Activated T-helper 1 cell treated with anti-CD3 and anti-CD28 coated beads, Interleukin-2, amount 50 U/mL, for 16 hours (primary cell): ENCODE measurements around the gene ZNF232.
"Not testable (repeated sequence)": the region's sequence is repeated elsewhere in the genome, so short reads cannot be mapped to it uniquely, and the experiment has no call there.

Source experiments
- DNase-seq, 2 donors: peaks; one replicate each; pipeline ENCODE4 v3.0.0-alpha.2; 2020; ENCODE audit warnings: low read depth in 1 of 2, low spot score in 1 of 2

Gene ZNF232

DNA sequence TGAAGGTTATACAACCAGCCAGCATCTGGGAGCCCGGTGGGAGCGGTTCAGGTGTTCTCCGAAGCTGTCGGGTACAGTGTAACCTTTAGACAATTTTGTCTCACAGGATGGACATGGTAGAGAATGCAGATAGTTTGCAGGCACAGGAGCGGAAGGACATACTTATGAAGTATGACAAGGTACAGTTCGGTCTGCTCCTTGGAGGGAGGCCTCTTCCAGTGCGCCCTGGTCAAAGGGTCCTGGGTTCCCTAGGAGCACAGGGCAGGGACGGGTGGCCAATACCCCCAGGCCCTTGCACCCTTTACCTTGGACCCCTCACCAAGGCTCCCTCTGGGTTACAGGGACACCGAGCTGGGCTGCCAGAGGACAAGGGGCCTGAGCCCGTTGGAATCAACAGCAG is 18.6 kb upstream of the ZNF232 start:
- not testable (repeated sequence) for DNase-seq

DNA sequence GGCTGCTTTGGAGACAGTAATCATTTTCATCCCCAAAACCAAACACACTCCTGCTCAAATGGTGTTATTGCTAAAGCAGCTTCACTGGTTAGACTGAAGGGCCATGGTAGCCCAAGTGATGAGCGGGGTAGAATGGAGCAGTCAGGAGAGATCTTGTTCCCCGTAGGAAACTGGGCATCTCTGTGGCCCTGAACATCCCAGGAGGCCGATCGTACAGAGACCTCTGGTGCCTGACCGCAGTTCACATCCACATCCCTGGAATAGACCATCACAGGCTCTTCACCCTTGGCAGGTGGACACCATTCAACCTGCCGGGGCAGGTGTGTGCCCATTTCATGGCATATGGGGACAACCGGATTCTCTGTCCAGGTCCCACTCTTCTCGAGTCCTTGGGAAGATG is 18.1 kb upstream of the ZNF232 start:
- not testable (repeated sequence) for DNase-seq

DNA sequence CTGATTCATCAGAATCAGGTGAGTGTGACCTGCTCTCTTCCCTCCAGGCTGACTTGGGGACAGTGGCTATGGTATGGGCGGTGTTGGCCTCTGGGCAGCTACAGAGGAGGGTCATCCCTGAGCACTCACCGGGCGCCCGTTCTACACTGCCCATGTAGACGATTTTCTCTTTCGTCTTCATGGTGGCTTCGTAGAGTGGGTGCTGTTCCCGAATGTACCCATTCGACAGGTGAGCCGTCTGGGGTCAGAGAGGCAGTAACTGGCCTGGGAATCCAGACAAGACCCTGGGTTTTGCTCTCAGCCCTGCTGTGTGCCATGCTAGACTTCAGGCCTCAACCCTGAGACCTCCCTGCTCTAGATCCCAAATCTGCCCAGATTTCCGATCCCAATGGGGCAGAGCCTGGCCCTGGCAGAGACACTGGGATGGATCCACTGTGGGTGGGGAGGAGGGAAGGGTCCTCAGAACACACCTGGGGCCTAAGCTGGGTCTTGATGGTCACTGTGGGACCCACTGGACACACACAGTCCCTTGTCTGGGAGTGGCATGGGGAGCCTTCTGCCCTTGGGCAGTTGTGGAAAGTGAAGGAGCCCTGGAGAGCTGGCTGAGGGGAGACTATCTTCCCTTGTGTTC is 17.3 kb upstream of the ZNF232 start:
- no peak for DNase-seq

DNA sequence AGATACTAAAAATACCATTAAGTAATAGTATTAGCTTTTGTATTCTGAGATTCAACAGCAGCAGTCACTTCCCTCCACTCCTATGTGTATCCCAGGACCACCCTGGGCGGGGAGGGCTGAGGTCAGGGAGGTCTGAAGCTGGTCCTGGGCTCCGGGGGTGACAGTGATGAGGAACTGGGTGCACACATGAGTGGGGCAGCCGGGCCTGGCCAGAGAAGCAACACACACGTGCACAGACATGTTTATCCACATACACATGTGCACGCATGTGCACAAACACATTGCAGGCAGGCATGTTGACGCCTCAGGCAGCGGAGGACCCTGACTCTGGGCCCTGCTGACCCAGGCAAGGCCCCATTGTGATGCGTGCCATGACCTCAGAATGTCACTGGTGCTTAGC is 16.7 kb upstream of the ZNF232 start:
- DNase-seq, result not testable (repeated sequence)

DNA sequence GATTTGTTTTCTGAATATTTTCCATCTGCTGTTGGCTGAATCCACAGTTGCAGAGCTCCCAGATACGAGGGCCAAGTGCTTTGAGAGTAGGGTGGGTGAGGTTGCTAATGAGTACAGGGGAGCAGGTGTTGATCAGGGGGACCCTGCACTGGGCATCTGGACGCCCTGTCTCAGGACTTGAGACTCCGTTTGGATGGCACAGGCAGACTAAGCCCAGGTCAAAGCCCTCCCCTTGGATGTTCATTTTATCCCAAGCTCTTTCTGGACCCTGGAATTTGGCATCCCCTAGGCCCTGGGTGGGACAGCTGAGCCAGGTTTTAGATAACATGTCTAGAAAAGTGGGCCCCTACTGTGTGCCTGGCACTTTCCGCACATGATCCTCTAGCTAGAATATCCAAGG is 16.2 kb upstream of the ZNF232 start:
- DNase-seq, result no peak

DNA sequence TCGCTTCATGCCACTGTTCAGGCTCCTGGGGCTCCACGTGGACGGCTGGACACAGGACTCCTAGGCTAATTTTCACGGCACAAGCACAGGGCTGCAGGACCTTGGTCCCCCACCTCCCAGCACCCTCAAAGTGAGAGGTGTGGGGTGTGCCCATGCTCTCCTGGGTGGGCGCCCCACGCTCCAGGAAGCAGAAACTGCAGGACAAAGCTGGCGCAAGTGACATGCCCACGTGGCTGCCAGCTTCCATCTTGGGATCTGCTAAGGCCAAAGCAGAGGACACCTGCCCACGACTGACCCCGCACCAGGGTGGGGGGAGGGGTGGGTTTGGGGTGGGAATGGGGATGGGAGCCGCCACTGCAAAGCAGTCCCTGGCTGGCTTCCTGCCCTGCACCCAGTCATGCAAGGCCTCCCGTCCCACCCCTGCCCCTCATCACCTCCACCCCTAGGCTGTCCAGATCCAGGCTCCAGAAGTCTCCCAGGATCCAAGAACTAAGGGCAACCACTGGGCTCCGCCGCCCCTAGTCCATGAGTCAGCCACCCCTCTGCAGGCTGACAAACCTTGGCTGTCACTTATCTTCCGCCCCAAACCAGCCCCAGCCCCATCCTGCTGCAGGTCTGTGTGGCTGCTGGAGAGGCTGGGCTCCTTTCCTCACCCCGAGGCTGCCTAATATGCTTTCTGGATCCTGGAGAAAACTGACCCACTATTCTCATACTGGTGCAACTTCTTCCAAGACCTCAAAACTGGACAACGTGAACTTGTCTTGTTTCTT is 15.2 kb upstream of the ZNF232 start:
- DNase-seq, result no peak

DNA sequence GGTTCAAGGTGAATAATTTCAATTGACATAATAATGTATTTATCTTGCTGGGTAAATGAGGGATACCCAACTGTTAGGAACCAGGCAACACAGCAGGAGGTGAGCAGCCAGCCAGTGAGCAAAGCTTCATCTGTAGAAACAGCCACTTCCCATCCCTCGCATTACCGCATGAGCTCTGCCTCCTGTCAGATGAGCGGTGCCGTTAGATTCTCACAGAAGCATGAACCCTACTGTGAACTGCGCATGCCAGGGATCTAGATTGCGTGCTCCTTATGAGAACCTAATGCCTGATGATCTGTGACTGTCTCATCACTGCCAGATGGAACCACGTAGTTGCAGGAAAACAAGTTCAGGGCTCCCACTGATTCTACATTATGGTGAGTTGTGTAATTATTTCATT is 13.2 kb upstream of the ZNF232 start:
- not testable (repeated sequence) for DNase-seq

DNA sequence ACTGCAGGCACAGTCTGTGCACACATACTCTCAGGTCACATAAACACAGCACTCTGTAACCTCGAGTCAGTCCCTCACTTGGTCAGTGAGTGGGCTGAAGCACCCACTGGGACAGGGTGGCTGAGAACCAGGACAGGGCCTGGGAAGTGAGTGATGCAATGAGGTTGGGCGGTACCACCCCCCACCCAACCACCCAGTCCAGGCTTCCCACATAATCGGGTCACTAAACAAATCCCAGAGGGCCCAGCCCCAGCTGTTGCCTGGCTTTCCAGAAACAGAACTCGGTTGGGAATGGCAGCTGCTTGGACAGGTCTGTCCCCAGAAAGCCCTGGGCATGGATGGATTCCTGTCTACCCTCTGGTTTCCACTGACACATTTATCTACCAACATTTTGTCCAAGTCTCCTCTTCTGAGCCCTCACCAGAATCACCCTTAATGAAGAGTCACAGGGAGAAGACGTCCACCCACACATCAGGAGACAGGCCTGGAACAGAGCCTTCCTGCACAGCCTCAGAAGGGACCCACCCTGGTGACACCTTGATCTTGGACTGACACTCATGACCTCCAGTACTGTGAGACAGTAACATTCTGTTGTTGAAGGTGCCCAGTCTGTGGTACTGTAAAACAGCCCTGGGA is 12.6 kb upstream of the ZNF232 start:
- DNase-seq, result not testable (repeated sequence)

DNA sequence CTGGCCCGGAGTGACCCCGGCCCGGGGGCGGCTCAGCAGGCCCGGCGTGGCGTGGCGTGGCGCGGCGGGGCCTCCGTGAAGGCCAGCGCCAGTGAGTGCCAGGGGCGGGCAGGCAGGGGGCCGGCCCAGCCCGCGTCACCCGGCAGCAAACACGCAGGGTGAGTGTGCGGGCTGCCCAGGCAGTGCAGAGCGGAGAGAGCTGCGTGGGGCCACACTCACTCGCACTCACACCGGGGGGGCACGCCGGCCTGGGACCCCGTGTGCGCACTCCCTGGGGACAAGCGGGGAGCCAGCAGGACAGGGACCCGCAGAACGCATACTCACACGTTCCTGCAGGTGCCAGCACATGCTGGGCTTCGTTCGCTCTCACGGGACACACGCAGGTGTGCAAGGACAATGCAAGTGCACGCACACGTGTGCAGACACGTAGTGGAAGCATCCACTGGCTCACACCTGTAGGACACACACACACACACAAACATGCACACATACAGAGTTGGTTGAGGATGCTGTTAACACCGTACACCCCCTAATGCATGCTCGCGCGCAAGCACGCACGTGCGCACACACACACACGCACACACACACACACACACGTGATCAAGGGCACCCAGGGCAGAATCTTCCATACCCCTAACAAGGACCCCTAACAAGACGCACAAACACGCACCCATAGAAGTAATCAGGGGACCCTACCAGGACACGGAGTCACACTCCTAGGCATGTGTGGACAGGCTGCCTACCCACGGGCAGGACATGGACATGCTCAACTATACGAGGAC is 11.9 kb upstream of the ZNF232 start:
- no peak for DNase-seq

DNA sequence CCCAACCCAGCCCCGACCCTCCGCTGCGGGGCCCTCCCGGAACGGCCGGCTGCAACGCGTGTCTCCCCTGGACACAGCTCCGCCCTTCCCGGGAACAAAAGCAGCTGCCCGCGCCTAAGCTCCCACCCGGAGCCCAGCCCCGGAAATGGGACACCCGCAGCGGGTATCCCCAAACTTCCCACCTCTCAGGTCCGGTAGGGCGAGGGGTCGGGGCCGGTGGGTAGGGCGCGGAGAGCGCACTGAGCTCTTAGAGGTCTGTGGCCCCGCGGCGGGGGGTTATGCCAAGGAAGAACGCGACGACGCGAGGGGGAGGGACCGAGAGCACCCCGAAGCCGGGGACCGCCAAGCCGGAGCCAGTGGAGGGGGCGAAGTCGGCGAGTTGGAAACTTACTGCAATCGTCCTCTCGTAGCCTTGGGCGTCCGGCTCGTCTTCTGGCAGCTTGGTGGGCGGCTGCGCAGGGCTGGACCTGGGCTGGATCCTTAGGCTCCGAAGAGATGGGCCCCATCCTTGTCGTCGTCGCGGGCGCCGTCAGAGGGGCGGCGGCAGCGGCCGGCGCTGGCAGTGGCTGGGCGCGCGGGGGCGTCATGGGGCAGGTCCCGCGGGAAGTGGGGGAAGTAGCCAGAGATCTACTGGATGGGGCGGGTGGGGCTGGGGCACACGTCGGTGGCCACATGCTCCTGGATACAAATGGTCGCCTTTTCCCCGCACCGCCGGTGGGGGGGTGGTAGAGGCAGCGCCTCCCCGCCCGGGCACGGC is 11.1 kb upstream of the ZNF232 start:
- DNase-seq, result no peak

DNA sequence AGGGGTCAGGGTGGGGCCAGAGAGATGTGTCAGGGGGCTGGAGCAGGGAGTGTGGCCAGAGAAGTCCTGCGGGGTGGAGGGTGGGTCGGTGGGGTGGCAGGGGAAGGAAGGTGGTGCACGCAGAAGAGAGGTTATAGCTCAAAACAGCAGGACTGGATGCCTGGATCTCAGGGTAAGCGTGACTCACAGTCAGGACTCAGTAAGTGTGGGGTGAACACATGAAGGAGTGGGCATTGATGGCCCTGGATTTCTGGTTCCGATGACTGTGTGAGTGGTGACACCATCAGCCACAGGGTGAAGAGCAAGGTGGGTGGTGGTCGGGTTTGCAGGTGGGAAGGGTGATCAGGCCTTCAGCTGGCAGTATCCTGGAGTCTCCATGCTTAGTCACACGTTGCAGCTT is 10.4 kb upstream of the ZNF232 start:
- not testable (repeated sequence) for DNase-seq

DNA sequence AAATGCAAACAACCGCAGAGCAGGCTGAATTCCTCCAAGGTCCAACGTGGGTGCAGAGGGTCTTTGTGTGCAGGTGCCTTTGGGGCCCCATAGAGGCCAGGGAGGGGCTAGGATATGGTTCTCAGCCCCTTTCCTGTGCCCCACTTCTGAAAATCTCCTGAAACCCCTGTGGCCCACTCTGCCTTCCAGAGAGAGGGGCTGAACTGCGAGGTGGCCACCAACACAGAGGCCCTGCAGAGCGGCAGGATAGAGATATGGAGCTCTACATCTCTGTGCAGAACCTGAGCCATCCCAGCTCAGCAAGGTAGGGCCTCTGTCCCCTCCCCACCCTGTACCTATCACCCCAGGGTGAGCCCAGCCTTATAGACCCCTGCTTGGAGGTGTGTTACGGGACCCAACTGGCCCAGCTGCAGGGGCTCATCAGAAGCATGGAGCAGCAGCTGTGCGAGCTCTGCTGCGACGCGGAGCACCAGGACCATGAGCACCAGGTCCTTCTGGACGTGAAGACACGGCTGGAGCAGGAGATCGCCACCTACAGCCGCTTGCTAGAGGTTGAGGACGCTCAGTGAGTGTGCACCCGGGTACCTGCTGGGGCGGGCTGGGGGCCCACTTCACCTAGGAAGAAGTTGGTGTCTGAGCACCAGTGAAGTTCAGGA is 9.6 kb upstream of the ZNF232 start:
- no peak for DNase-seq

DNA sequence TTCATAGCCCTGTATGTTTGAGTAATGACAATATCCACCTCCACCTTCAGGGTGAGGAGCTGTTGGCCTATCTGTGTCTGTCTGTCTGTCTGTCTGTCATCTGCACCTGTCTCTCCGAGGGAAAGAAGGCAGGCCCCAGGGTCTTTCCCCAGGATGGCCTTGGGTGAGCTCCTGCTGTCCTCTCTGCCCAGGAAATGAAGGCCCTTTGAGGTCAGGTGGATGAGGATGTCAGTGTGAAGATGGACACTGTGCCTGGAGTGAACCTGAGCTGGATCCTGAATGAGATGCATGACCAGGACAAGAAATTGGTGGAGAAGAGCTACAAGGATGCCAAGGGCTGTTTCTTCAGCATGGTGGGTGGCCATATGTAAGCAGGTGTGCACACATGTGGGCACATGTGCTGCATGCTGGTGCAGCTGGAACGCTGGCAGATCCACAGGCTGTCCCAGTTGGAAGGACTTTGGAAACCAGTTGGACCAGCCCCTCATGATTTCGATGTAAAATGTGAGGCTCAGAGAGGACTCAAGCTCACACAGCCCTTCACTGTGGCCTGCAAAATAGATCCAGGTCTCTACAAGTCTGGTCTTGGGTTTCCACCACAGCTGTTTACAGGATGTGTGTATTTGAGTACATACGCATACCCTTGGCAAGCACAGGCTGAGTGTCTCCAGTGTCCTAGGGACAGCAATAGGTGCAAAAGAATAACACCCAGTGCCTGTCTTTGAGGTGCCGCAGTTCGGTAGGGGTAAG is 8.9 kb upstream of the ZNF232 start:
- DNase-seq, result not testable (repeated sequence)

DNA sequence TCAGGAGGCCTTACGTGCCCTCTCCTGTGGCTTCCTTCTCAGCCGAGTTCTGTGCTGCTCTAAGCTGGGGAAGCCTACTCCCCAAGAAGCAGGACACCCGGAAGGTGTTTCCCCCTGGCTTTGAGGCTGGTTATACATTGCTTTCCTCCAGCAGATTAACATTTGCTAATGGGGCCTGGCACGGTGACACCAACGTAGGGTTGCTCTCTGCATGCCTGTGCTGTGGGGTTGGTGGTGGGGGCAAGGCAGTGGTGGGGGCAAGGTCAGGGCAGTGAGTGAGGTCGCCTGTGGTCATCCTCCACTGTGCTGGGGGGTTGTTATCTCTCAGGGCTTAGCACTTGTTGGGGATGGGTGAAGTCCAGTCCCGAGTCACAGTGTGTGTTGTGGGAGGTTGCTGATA is 8.4 kb upstream of the ZNF232 start:
- DNase-seq, result no peak

DNA sequence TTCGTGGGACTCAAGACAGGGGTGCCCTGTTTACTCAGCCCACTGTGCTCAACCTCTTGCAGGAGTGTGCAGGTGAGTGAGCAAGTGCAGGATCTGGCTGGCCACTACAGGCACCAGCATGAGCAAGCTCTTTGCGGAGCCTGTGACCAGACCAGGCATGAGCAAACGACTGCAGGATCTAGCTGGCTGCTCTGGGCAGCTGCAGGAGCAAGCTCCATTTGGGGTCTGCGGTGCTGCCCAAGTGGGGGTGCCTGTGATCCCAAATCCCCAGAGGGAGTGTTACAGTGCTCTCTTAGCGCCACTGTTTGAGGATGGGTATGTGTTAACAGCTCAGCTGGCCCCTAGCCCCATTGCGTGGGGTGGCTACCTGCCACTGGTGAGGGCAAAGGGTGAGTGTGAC is 6.5 kb upstream of the ZNF232 start:
- no peak for DNase-seq

DNA sequence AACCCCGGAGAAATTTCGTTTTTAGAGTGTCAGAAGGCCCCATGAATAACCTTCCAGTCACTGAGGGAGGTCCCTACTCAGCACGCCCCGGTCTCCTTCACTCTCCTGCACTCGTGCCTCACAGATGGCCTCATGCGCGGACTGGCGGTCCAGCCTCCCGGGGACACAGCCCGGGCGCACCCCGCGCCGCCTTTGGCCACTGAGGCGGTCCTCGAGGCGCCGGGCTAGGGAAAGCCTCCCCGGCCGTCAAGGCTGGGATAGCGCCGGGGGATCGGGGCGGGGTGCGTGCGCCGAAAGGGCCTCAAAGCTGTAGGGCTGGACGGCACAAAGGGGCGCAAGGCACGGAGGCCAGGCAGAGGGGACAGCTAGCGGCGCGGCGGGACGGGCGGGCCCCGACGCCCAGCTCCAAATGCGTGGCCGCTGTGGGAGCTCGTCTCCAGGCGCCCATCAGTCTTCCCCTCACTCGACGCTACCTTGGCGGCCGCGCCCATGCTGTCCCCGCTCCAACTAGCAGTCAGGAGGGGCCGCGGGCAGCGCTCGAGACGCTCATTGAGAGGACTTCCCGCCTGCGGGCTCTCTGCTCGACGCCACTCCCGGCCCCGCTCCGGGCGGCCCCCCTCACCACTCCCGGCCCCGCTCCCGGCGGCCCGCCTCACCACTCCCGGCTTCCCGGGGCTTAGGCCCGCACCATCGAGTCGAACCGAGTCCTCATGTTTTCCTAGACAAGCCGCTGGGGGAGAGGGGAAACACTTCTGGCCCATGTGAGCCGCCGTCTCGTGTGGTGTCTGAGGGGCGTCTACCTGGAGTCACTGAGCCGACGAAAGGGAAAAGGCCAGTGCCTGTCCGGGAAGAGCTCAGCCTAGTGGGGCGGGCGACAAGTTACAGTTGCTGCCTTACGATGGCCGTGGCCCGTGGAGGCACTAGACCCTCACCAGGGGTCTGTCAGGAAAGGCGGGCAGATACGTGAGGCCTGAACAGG is 4.3 kb upstream of the ZNF232 start, which contains the start of gene USP6:
Gene USP6 (plus strand): TSS at position 360 of the 979 bp plus-strand sequence. CDS start 14,336 bp downstream, outside the sequence.
- DNase-seq, result no peak

DNA sequence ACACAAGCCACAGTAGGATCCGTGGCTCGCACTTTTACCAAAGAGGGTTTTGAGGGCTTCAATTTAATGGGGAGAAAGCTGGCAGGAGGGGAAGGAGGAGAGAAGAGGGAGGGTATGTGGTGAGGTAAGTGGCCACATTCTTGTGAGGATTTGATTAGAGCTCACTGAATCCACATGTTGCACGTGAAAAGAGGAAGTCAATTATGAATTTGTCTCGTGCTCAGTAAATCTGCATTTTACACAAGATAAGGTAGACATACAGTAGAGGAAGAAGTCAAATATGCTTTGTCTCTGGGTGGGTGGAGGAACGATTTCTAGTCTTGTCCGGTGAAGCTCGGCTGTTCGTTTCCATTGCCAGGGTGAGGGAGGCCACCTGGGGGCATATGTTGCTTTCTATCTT is 862 bp downstream of the ZNF232 start:
- DNase-seq, result no peak

DNA sequence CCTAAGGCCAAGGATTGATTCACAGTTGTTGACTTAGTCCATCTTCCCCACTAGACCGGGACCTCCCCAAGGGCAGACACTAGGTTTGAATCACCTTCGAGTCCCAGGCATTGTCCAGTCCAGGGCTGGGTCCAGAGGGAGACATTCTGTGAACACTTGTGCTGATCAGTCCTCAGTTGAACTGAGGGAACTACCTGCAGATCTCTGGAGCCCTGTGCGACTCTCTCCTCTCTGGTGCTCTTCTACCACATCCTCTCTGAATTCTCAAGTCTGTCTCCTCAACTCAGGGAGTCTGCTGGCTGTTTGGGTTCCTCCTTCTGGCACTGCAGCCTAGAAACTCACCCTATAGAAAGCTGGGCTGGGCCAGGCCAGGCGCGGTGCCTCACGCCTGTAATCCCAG is 10.8 kb downstream of the ZNF232 start:
- DNase-seq, result no peak
